GM23338 (cell line): ENCODE results near the gene LAMC3. TPM values are rescaled to one million over a fixed set of nuclear protein-coding genes. Genes with fewer than 3 reads are reported as not detected.

ENCODE experiments used
- ATAC-seq: fragments of 200-7000 bp; cut with Tn5 transposase; 3 replicates; pipeline ENCODE4 v1.9.1; 2020
- DNase-seq: peaks from one replicate; pipeline ENCODE4 v3.0.0-alpha.2; 2015; ENCODE audit warnings: low spot score
- H2AFZ ChIP-seq: fragments of 200-600 bp; sonication (generic); 2 replicates; pipeline ENCODE4 v1.8.0; 2016; ENCODE audit warnings: antibody characterized with exemption, mild to moderate bottlenecking, moderate library complexity
- H3F3A ChIP-seq: fragments of 200-600 bp; sonication (generic); replicated peaks from 2 replicates; pipeline ENCODE4 v1.8.0; 2017; ENCODE audit warnings: antibody characterized with exemption, mixed run types, low read depth
- H3K27ac ChIP-seq: fragments of 200-600 bp; sonication (generic); 2 replicates; pipeline ENCODE4 v1.6.1; 2016; ENCODE audit warnings: low read depth
- H3K27me3 ChIP-seq: fragments of 200-600 bp; sonication (generic); 2 replicates; pipeline ENCODE4 v1.8.0; 2016; ENCODE audit warnings: mild to moderate bottlenecking, mixed run types, moderate library complexity; ENCODE audit not compliant: insufficient read depth
- H3K36me3 ChIP-seq: fragments of 200-600 bp; sonication (generic); 2 replicates; pipeline ENCODE4 v1.8.0; 2016; ENCODE audit warnings: mild to moderate bottlenecking; ENCODE audit not compliant: insufficient read depth
- H3K4me1 ChIP-seq: fragments of 200-600 bp; sonication (generic); 2 replicates; pipeline ENCODE4 v1.8.0; 2016; ENCODE audit warnings: mild to moderate bottlenecking, moderate library complexity; ENCODE audit not compliant: insufficient read depth
- H3K4me2 ChIP-seq: fragments of 200-600 bp; sonication (generic); 2 replicates; pipeline ENCODE4 v1.7.1; 2017; ENCODE audit warnings: mixed run types
- H3K4me3 ChIP-seq: fragments of 200-600 bp; sonication (generic); 2 replicates; pipeline ENCODE4 v1.6.1; 2016; ENCODE audit warnings: mixed run types
- H3K79me2 ChIP-seq: fragments of 200-600 bp; sonication (generic); replicated peaks from 2 replicates; pipeline ENCODE4 v1.8.0; 2017; ENCODE audit warnings: mild to moderate bottlenecking; ENCODE audit not compliant: insufficient read depth
- H3K9me2 ChIP-seq: fragments of 200-600 bp; sonication (generic); 2 replicates; pipeline ENCODE4 v1.8.0; 2017; ENCODE audit not compliant: insufficient read depth
- H4K20me1 ChIP-seq: fragments of 200-600 bp; sonication (generic); replicated peaks from 2 replicates; pipeline ENCODE4 v1.8.0; 2017; ENCODE audit warnings: mild to moderate bottlenecking; ENCODE audit not compliant: insufficient read depth
- H3K27ac Mint-ChIP-seq: 2 replicates; pipeline ENCODE4 v1.8.0; 2020; ENCODE audit warnings: inconsistent platforms, mild to moderate bottlenecking, moderate library complexity, mixed read lengths
- H3K27me3 Mint-ChIP-seq: 3 replicates; pipeline ENCODE4 v1.8.0; 2022; ENCODE audit warnings: low read depth, mild to moderate bottlenecking, moderate library complexity, mixed read lengths, inconsistent platforms; ENCODE audit not compliant: insufficient read depth, poor library complexity
- H3K36me3 Mint-ChIP-seq: 3 replicates; pipeline ENCODE4 v1.8.0; 2021; ENCODE audit warnings: low read depth, mild to moderate bottlenecking, inconsistent platforms, moderate library complexity, mixed read lengths
- H3K4me1 Mint-ChIP-seq: 3 replicates; pipeline ENCODE4 v1.8.0; 2020; ENCODE audit warnings: mild to moderate bottlenecking, inconsistent platforms, mixed read lengths
- H3K4me3 Mint-ChIP-seq: 3 replicates; pipeline ENCODE4 v1.8.0; 2021; ENCODE audit warnings: moderate library complexity, mild to moderate bottlenecking, inconsistent platforms, mixed read lengths
- H3K9me3 Mint-ChIP-seq: 3 replicates; pipeline ENCODE4 v1.8.0; 2020; ENCODE audit warnings: moderate library complexity, mild to moderate bottlenecking, inconsistent platforms, mixed read lengths
- CREB1 ChIP-seq: fragments of 250-450 bp; sonication (Bioruptor Pico); IDR thresholded peaks from 2 replicates; pipeline ENCODE4 v1.5.0; 2020; ENCODE audit warnings: low read depth, mild to moderate bottlenecking, moderate library complexity
- CTCF ChIP-seq, 2 experiments: fragments of 200-600 bp in 1 of 2; sonication (generic) in 1 of 2; conservative IDR thresholded peaks; 2 replicates each; pipeline versions ENCODE4 v1.5.1 to v1.6.1; 2016 to 2017; ENCODE audit warnings: antibody characterized with exemption in 2 of 2, low read depth in 2 of 2, mild to moderate bottlenecking in 2 of 2, moderate library complexity in 1 of 2
- ETS1 ChIP-seq: IDR thresholded peaks from 2 replicates; pipeline ENCODE4 v1.6.1; 2016; ENCODE audit warnings: antibody characterized with exemption
- EZH2 ChIP-seq: fragments of 200-600 bp; sonication (generic); IDR thresholded peaks from one replicate; pipeline ENCODE4 v1.8.0; 2017; ENCODE audit warnings: antibody characterized with exemption, mild to moderate bottlenecking, low read depth; ENCODE audit not compliant: unreplicated experiment
- EZH2phosphoT487 ChIP-seq: fragments of 200-600 bp; sonication (generic); IDR thresholded peaks from one replicate; pipeline ENCODE4 v1.8.1; 2018; ENCODE audit warnings: antibody characterized with exemption; ENCODE audit not compliant: unreplicated experiment
- JUNB ChIP-seq: IDR thresholded peaks from one replicate; pipeline ENCODE4 v1.6.1; 2016; ENCODE audit warnings: antibody characterized with exemption; ENCODE audit not compliant: unreplicated experiment
- REST ChIP-seq: IDR thresholded peaks from one replicate; pipeline ENCODE4 v1.6.1; 2018; ENCODE audit warnings: antibody characterized with exemption; ENCODE audit not compliant: unreplicated experiment
- STAT1 ChIP-seq: IDR thresholded peaks from one replicate; pipeline ENCODE4 v1.6.1; 2016; ENCODE audit warnings: antibody characterized with exemption; ENCODE audit not compliant: unreplicated experiment
- ZNF114 ChIP-seq: fragments of 250-450 bp; sonication (Bioruptor Pico); IDR thresholded peaks from 2 replicates; pipeline ENCODE4 v1.5.0; 2020; ENCODE audit warnings: mild to moderate bottlenecking, moderate library complexity
- ZNF331 ChIP-seq: fragments of 250-450 bp; sonication (Bioruptor Pico); IDR thresholded peaks from 2 replicates; pipeline ENCODE4 v1.5.0; 2020; ENCODE audit warnings: low read depth, mild to moderate bottlenecking, moderate library complexity
- ZNF462 ChIP-seq: fragments of 250-450 bp; sonication (Bioruptor Pico); IDR thresholded peaks from 2 replicates; pipeline ENCODE4 v1.5.0; 2020; ENCODE audit warnings: mild to moderate bottlenecking, moderate library complexity
- polyA plus RNA-seq: library from polyadenylated mRNA; unstranded; fragments of >200 nt; fragmentation: Nextera tagmentation; extraction: Ambion mirVana; gene quantifications from 2 replicates; pipeline ENCODE4 v1.2.1, GENCODE V29; 2016
- total RNA-seq: library from RNA; depleted of rRNA; stranded (reverse); fragments of >200 nt; shearing (Covaris generic); gene quantifications from 2 replicates; pipeline ENCODE4 v1.2.3, GENCODE V29; 2014

Gene LAMC3
- total and polyA plus RNA-seq, 2 experiments from 2014 or later, result 9.0 to 27.4 TPM

- no peak for DNase-seq
- Histone ChIP-seq H3K79me2 (no peaks in the 10 kb centered on the region), H2AFZ (no peak overlapping the region), H3K9me2 (no peaks in the 10 kb centered on the region), H3K27me3 (no peaks in the 10 kb centered on the region), H3F3A (no peaks in the 10 kb centered on the region), H3K27ac (no peak overlapping the region), H4K20me1 (no peaks in the 10 kb centered on the region), H3K4me1 (no peaks in the 10 kb centered on the region), H3K36me3 (no peaks in the 10 kb centered on the region), H3K4me3 (no peak overlapping the region), H3K4me2 (no peak overlapping the region)
- H3K27ac Mint-ChIP-seq, result no peak overlapping the region
- no peaks in the 10 kb centered on the region for H3K9me3 Mint-ChIP-seq
- TF ChIP-seq EZH2 (no peak), CTCF (conservative IDR thresholded peaks at IDR 0.05; ENCODE audit: low read depth in 2 of 2) (no peak), CREB1 (no peak), EZH2phosphoT487 (no peak), REST (no peak), STAT1 (no peak), ZNF331 (CRISPR knock-in tag) (no peak), ZNF114 (no peak), ZNF462 (no peak), JUNB (no peak), ETS1 (no peak)
- peaks cover 8% of the 10 kb centered on the region for H3K27me3 Mint-ChIP-seq
- no peaks in the 10 kb centered on the region for H3K36me3 Mint-ChIP-seq
- no peak overlapping the region for H3K4me3 Mint-ChIP-seq
- H3K4me1 Mint-ChIP-seq, result no peaks in the 10 kb centered on the region; the same call in 2 of the 3 replicates
- ATAC-seq, result no peak
Measured at GRCh38 chr9:131081868-131082267, 72.9 kb downstream of the LAMC3 start.
